SK-N-SH treated with all-trans-retinoic acid at 6 μM for 48 hours (cell line): ENCODE results near the gene LPP.

ENCODE experiments used
- ARNTL ChIP-seq: fragments of 450-650 bp; formaldehyde crosslinking; IDR thresholded peaks from 2 replicates; pipeline ENCODE4 v1.5.0; 2020; ENCODE audit warnings: low read depth, mild to moderate bottlenecking, moderate library complexity, borderline replicate concordance
- CREB5 ChIP-seq: fragments of 250-450 bp; sonication (Bioruptor Pico); IDR thresholded peaks from 2 replicates; pipeline ENCODE4 v1.5.1; 2020; ENCODE audit warnings: low read depth, mild to moderate bottlenecking, moderate library complexity
- OSR1 ChIP-seq: fragments of 250-450 bp; sonication (Bioruptor Pico); IDR thresholded peaks from 2 replicates; pipeline ENCODE4 v1.8.0; 2022; ENCODE audit warnings: moderate library complexity, mild to moderate bottlenecking, inconsistent platforms
- POU6F1 ChIP-seq: fragments of 250-450 bp; sonication (Bioruptor Pico); IDR thresholded peaks from 2 replicates; pipeline ENCODE4 v1.8.0; 2021; ENCODE audit warnings: low read depth, mild to moderate bottlenecking, moderate library complexity, borderline replicate concordance
- PPARA ChIP-seq: fragments of 250-450 bp; sonication (Bioruptor Pico); IDR thresholded peaks from 2 replicates; pipeline ENCODE4 v1.5.0; 2020; ENCODE audit warnings: mild to moderate bottlenecking, borderline replicate concordance
- SNAI2 ChIP-seq: fragments of 250-450 bp; sonication (Bioruptor Pico); IDR thresholded peaks from 2 replicates; pipeline ENCODE4 v1.5.0; 2020; ENCODE audit warnings: mild to moderate bottlenecking, moderate library complexity
- ZC3H10 ChIP-seq: fragments of 250-450 bp; sonication (Bioruptor Pico); IDR thresholded peaks from 2 replicates; pipeline ENCODE4 v1.5.1; 2021; ENCODE audit warnings: mild to moderate bottlenecking, moderate library complexity
- ZFP3 ChIP-seq: fragments of 250-450 bp; sonication (Bioruptor Pico); IDR thresholded peaks from 2 replicates; pipeline ENCODE4 v1.5.0; 2020; ENCODE audit warnings: mild to moderate bottlenecking, moderate library complexity
- ZFP30 ChIP-seq: fragments of 450-650 bp; formaldehyde crosslinking; IDR thresholded peaks from 2 replicates; pipeline ENCODE4 v1.5.0; 2022; ENCODE audit warnings: mild to moderate bottlenecking, moderate library complexity
- ZNF70 ChIP-seq: fragments of 450-650 bp; formaldehyde crosslinking; IDR thresholded peaks from 2 replicates; pipeline ENCODE4 v1.5.0; 2020; ENCODE audit warnings: mild to moderate bottlenecking, moderate library complexity
- ZNF8 ChIP-seq: fragments of 450-650 bp; formaldehyde crosslinking; IDR thresholded peaks from 2 replicates; pipeline ENCODE4 v1.5.0; 2020; ENCODE audit warnings: mild to moderate bottlenecking, moderate library complexity
- TF ChIP-seq, protein P1 (sequence below): fragments of 250-450 bp; sonication (Bioruptor Pico); IDR thresholded peaks from 2 replicates; pipeline ENCODE4 v1.8.0; 2020; ENCODE audit warnings: mild to moderate bottlenecking, moderate library complexity, borderline replicate concordance
- TF ChIP-seq, protein P2 (sequence below): fragments of 250-450 bp; sonication (Bioruptor Pico); IDR thresholded peaks from 2 replicates; pipeline ENCODE4 v1.5.0; 2020; ENCODE audit warnings: mild to moderate bottlenecking, moderate library complexity
- TF ChIP-seq, protein P3 (sequence below): fragments of 250-450 bp; sonication (Bioruptor Pico); IDR thresholded peaks from 2 replicates; pipeline ENCODE4 v1.5.1; 2021; ENCODE audit warnings: mild to moderate bottlenecking, moderate library complexity

DNA sequence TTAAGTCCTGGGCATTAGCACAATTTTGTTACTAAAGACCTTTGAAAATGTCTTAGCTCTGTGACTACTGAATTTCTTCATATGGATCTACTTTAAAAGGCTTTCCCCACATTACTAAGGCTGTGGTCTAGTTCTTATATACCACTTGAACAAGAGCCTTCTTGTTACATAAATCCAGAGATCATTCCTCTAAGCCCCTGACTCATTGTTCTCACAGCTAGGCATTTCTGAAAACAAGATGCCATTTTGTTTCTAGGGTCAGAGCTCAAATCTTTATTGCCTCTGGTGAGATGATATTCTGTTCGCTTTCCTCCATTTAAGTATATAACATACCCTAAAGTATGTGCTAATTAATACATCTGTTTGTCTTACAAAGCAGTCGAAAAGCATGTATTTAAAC, 29.8 kb upstream of the LPP start:
- TF ChIP-seq ZNF8 (CRISPR knock-in tag) (no peak), ZFP3 (CRISPR knock-in tag) (no peak), SNAI2 (no peak), ARNTL (CRISPR knock-in tag) (no peak), ZNF70 (CRISPR knock-in tag) (no peak), ZFP30 (CRISPR knock-in tag) (no peak), PPARA (no peak), CREB5 (CRISPR knock-in tag) (no peak), POU6F1 (no peak), ZC3H10 (no peak), OSR1 (no peak)
- TF ChIP-seq, protein P1, sequence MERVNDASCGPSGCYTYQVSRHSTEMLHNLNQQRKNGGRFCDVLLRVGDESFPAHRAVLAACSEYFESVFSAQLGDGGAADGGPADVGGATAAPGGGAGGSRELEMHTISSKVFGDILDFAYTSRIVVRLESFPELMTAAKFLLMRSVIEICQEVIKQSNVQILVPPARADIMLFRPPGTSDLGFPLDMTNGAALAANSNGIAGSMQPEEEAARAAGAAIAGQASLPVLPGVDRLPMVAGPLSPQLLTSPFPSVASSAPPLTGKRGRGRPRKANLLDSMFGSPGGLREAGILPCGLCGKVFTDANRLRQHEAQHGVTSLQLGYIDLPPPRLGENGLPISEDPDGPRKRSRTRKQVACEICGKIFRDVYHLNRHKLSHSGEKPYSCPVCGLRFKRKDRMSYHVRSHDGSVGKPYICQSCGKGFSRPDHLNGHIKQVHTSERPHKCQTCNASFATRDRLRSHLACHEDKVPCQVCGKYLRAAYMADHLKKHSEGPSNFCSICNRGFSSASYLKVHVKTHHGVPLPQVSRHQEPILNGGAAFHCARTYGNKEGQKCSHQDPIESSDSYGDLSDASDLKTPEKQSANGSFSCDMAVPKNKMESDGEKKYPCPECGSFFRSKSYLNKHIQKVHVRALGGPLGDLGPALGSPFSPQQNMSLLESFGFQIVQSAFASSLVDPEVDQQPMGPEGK (CRISPR knock-in tag) = no peak
- TF ChIP-seq, protein P2, sequence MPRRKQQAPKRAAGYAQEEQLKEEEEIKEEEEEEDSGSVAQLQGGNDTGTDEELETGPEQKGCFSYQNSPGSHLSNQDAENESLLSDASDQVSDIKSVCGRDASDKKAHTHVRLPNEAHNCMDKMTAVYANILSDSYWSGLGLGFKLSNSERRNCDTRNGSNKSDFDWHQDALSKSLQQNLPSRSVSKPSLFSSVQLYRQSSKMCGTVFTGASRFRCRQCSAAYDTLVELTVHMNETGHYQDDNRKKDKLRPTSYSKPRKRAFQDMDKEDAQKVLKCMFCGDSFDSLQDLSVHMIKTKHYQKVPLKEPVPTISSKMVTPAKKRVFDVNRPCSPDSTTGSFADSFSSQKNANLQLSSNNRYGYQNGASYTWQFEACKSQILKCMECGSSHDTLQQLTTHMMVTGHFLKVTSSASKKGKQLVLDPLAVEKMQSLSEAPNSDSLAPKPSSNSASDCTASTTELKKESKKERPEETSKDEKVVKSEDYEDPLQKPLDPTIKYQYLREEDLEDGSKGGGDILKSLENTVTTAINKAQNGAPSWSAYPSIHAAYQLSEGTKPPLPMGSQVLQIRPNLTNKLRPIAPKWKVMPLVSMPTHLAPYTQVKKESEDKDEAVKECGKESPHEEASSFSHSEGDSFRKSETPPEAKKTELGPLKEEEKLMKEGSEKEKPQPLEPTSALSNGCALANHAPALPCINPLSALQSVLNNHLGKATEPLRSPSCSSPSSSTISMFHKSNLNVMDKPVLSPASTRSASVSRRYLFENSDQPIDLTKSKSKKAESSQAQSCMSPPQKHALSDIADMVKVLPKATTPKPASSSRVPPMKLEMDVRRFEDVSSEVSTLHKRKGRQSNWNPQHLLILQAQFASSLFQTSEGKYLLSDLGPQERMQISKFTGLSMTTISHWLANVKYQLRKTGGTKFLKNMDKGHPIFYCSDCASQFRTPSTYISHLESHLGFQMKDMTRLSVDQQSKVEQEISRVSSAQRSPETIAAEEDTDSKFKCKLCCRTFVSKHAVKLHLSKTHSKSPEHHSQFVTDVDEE (CRISPR knock-in tag) = no peak
- TF ChIP-seq, protein P3, sequence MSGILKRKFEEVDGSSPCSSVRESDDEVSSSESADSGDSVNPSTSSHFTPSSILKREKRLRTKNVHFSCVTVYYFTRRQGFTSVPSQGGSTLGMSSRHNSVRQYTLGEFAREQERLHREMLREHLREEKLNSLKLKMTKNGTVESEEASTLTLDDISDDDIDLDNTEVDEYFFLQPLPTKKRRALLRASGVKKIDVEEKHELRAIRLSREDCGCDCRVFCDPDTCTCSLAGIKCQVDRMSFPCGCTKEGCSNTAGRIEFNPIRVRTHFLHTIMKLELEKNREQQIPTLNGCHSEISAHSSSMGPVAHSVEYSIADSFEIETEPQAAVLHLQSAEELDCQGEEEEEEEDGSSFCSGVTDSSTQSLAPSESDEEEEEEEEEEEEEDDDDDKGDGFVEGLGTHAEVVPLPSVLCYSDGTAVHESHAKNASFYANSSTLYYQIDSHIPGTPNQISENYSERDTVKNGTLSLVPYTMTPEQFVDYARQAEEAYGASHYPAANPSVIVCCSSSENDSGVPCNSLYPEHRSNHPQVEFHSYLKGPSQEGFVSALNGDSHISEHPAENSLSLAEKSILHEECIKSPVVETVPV (CRISPR knock-in tag) = no peak
